Activated naive CD8-positive, alpha-beta T cell treated with anti-CD3 and anti-CD28 coated beads for 36 hours (primary cell): ENCODE measurements around the gene MED25. TPM values are rescaled to one million over a fixed set of nuclear protein-coding genes. Genes with fewer than 3 reads are reported as not detected.
A peak's percentile ranks its signal among the peaks of the same experiment; 100 is the strongest.

Source experiments
- DNase-seq: peaks from one replicate; pipeline ENCODE4 v3.0.0; 2021
- H3K27ac Mint-ChIP-seq: one replicate; pipeline ENCODE4 v1.8.0; 2022; ENCODE audit warnings: mild to moderate bottlenecking, moderate library complexity, mixed read lengths
- H3K27me3 Mint-ChIP-seq: one replicate; pipeline ENCODE4 v1.8.0; 2022; ENCODE audit warnings: mild to moderate bottlenecking, mixed read lengths
- H3K36me3 Mint-ChIP-seq: one replicate; pipeline ENCODE4 v1.8.0; 2021; ENCODE audit warnings: mild to moderate bottlenecking, mixed read lengths
- H3K4me1 Mint-ChIP-seq: one replicate; pipeline ENCODE4 v1.8.0; 2021; ENCODE audit warnings: mixed read lengths
- H3K4me3 Mint-ChIP-seq: one replicate; pipeline ENCODE4 v1.8.0; 2022; ENCODE audit warnings: mild to moderate bottlenecking, moderate library complexity, mixed read lengths
- H3K9me3 Mint-ChIP-seq: one replicate; pipeline ENCODE4 v1.8.0; 2022; ENCODE audit warnings: mixed read lengths
- total RNA-seq, 2 experiments: library from RNA; stranded (reverse); gene quantifications; one replicate each; pipeline ENCODE4 v1.2.3, GENCODE V29; 2021

MED25 gene
- total RNA-seq, 2 experiments from 2014 or later, result 41.6 to 44.8 TPM

- no peaks in the 10 kb centered on the region for H3K36me3 Mint-ChIP-seq
- no peak overlapping the region for H3K27ac Mint-ChIP-seq
- H3K4me1 Mint-ChIP-seq, result peaks cover 24% of the 10 kb centered on the region
Measured at GRCh38 chr19:49873129-49873521, 55.0 kb downstream of the MED25 start.

DNA sequence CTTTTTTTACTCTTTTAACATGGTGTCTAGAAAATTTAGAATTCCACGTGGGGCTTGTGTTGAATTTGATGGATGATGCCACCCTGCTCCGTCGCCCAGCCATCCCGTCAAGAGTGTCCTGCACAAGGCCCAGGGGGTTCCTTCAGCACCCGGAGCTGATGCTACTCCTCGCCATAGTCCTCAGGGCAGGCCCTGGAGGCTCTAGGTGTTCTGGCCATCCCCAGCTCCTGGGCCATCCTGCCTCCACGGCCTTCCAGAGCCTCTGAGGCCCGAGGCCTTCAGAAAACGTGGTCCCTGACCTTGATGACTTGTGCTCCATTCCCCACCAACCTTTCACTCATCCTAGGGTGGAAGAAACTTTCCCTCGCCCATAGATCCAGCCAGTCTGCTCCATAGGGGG is 55.7 kb downstream of the MED25 start:
- Mint-ChIP-seq H3K4me1 (peaks cover 26% of the 10 kb centered on the region), H3K36me3 (peaks cover 2% of the 10 kb centered on the region), H3K4me3 (no peak overlapping the region), H3K9me3 (no peaks in the 10 kb centered on the region), H3K27ac (no peak overlapping the region), H3K27me3 (no peaks in the 10 kb centered on the region)
- no peak for DNase-seq

More at GRCh38 chr19:49873129-49873521, 55.0 kb downstream of the MED25 start:
- Mint-ChIP-seq H3K27me3 (no peaks in the 10 kb centered on the region), H3K9me3 (no peaks in the 10 kb centered on the region), H3K4me3 (no peak overlapping the region)
- no peak for DNase-seq

DNA sequence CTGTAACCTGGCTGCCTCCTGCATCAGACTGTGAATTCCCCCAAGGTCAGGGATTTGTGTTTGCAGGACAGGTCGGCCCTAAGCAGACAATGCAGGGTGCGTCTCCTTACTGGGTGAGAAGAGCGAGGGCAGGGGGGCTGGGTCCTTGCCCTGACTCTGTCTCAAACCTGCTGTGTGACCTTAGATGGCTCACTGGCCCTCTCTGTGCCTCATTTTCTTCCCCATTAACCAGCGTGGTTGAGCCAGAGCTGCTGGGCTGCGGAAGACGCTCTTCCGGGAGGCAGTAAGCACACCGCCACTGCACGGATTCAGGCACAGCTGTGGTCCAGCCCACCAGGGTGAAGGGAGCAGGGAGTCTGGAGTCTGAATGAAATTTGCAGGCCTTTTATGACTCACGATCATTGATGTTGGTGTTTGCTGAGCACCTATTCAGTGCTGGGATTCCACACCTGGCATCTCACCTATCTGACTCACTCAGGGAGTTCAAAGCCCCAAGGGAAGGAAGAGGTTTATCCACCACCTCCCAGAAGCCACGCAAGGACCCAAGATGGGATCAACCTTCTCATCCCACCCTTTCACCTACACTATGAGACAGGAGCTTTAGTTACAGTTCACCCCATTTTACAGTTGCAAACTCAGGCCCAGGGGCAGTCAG is 56.5 kb downstream of the MED25 start:
- no peak for DNase-seq
- Mint-ChIP-seq H3K4me3 (no peak overlapping the region), H3K36me3 (peaks cover 10% of the 10 kb centered on the region), H3K27ac (peak overlapping the region; percentile 50), H3K4me1 (peaks cover 32% of the 10 kb centered on the region), H3K27me3 (no peaks in the 10 kb centered on the region), H3K9me3 (no peaks in the 10 kb centered on the region)

DNA sequence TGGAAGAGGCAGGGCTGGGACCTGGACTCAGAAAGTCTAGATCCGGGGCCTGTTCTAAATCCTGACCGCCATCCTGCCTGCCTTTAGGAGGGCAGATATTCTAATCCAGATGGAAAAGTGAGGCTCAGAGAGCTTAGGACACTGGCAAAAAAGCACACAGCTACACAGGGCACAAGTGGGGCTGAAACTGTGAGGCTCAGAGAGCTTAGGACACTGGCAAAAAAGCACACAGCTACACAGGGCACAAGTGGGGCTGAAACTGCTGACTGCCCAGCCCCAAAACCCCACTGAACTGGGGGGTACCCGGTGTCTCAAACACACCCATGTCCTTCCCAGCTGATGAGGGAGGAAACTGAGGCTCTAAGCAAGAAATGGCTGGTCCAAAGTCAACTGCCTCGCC is 57.1 kb downstream of the MED25 start:
- H3K27me3 Mint-ChIP-seq, result no peaks in the 10 kb centered on the region
- peak overlapping the region; percentile 50 for H3K27ac Mint-ChIP-seq
- no peak overlapping the region for H3K4me3 Mint-ChIP-seq
- peaks cover 10% of the 10 kb centered on the region for H3K36me3 Mint-ChIP-seq
- peaks cover 31% of the 10 kb centered on the region for H3K4me1 Mint-ChIP-seq
- no peak for DNase-seq
- no peaks in the 10 kb centered on the region for H3K9me3 Mint-ChIP-seq

DNA sequence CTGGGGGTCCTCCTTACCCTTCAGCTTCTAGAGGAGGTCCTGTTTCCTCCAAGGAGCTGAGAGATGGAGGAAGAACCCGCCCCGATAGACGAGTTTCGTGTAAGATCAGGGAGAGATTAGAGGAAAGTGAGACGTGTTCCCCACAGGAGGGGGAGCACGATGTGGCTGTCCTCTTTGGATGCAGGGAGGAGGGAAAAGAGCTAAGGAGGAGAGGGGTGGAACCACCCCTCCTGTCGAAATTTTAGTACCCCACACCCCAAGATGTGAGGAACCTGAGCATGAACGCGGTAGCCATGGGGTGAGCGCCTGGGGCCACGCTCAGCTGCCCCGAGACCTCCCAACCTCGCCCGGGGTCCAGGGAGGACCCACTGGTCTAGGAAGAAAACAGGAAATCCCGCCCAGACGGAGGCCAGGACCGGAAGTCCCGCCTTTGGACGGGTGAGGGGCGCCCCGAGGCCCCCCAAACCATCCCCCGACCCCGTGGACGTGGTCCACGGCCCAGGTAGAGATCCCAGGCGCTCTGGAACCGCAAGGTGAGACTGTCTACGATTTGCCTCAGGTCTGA is 57.9 kb downstream of the MED25 start:
- H3K27ac Mint-ChIP-seq, result no peak overlapping the region
- H3K27me3 Mint-ChIP-seq, result no peaks in the 10 kb centered on the region
- H3K4me1 Mint-ChIP-seq, result peaks cover 27% of the 10 kb centered on the region
- no peaks in the 10 kb centered on the region for H3K9me3 Mint-ChIP-seq
- DNase-seq, result peak; percentile 57
- peaks cover 10% of the 10 kb centered on the region for H3K36me3 Mint-ChIP-seq
- no peak overlapping the region for H3K4me3 Mint-ChIP-seq

DNA sequence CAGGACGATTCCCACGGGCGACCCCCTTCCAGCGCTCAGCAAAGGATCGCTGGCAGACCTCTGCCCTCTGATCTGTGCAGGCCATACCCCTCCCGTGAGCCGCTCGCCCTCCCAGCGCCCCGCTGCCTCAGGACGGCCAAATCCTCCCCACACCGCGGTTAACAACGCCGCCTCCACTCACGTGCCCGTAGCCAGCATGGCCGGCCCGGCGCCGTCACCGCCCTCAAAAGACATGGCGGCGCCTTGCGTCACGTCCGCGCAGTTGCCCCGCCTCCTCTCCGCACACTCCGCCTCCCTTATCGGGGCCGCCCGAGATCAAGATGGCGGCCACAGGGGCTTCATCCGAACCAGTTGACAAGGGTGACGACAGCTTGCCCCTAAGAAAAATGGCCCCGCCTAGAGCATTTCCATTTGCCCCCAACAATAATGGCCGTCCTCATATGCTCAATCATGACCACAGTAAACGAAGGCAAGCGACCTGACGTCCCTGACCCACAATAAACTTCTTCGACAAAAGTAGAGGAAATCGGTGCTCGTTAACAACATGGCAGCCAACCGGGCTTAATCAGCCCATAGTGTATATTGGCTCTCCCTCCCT is 58.4 kb downstream of the MED25 start:
- Mint-ChIP-seq H3K9me3 (no peaks in the 10 kb centered on the region), H3K4me3 (no peak overlapping the region), H3K27me3 (no peaks in the 10 kb centered on the region), H3K36me3 (peaks cover 12% of the 10 kb centered on the region), H3K4me1 (peaks cover 27% of the 10 kb centered on the region), H3K27ac (no peak overlapping the region)
- DNase-seq, result peak; percentile 98

GRCh38 chr19:49877020-49877878 is 59.2 kb downstream of the MED25 start, which contains the start of the genes AKT1S1 and TBC1D17:
Gene AKT1S1, minus strand, starts transcription at chr19:49877355. Its CDS starts 4,060 bp downstream, at chr19:49873295.
Gene TBC1D17, plus strand, starts transcription at chr19:49877702. Its CDS starts 22 bp downstream, at chr19:49877724.
- Mint-ChIP-seq H3K9me3 (no peaks in the 10 kb centered on the region), H3K27ac (no peak within 1 kb of the TSS), H3K36me3 (peaks cover 18% of the 10 kb centered on the region), H3K4me3 (no peak within 1 kb of the TSS), H3K4me1 (peaks cover 22% of the 10 kb centered on the region), H3K27me3 (no peaks in the 10 kb centered on the region)
- peak; percentile 98 for DNase-seq

GRCh38 chr19:49877879-49878743 is 60.0 kb downstream of the MED25 start:
- no peaks in the 10 kb centered on the region for H3K27me3 Mint-ChIP-seq
- DNase-seq, result peak; percentile 99
- H3K27ac Mint-ChIP-seq, result no peak overlapping the region
- H3K4me3 Mint-ChIP-seq, result no peak overlapping the region
- H3K36me3 Mint-ChIP-seq, result peaks cover 19% of the 10 kb centered on the region
- peaks cover 21% of the 10 kb centered on the region for H3K4me1 Mint-ChIP-seq
- no peaks in the 10 kb centered on the region for H3K9me3 Mint-ChIP-seq

GRCh38 chr19:49878744-49879070 is 60.6 kb downstream of the MED25 start:
- no peak for DNase-seq
- no peaks in the 10 kb centered on the region for H3K9me3 Mint-ChIP-seq
- peaks cover 25% of the 10 kb centered on the region for H3K36me3 Mint-ChIP-seq
- peak overlapping the region; percentile 42 for H3K27ac Mint-ChIP-seq
- no peak overlapping the region for H3K4me3 Mint-ChIP-seq
- no peaks in the 10 kb centered on the region for H3K27me3 Mint-ChIP-seq
- H3K4me1 Mint-ChIP-seq, result peaks cover 21% of the 10 kb centered on the region

- peak overlapping the region; percentile 4 for H3K4me3 Mint-ChIP-seq
- peak overlapping the region; percentile 42 for H3K27ac Mint-ChIP-seq
- H3K4me1 Mint-ChIP-seq, result peaks cover 21% of the 10 kb centered on the region
- H3K27me3 Mint-ChIP-seq, result no peaks in the 10 kb centered on the region
- peaks cover 25% of the 10 kb centered on the region for H3K36me3 Mint-ChIP-seq
- no peak for DNase-seq
- H3K9me3 Mint-ChIP-seq, result no peaks in the 10 kb centered on the region
Measured at GRCh38 chr19:49879243-49879963, 61.3 kb downstream of the MED25 start.

DNA sequence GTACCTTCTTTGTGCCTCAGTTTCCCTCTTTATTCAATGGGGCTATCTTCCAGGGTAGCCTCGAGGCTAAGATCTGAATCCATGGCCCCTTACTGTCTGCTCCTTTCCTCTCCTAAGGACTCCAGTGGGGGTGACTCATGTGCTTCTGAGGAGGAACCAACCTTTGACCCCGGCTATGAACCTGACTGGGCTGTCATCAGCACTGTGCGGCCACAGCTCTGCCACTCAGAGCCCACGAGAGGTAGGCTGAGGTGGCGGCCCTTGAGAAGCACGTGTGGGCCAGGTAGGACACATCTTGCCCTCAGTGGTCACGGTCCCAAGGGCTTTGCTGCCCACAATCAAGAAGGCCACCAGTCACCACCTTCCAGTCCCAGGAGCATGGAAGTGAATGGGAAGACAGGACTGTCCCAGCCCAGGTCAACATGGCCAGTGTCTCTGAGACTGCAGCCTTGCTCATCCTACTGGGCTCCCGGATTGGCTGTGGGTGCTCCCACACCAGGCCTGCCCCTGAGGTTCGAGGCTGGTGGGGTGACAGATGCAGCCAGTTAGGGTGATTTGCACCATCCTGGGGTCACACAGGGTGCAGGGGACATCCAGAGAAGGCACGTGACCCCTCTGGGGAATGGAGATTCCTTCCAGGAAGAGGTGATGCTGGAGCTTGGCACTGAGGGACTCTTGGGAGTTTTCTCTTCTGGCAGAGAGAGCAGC is 62.2 kb downstream of the MED25 start:
- no peak for DNase-seq
- peaks cover 17% of the 10 kb centered on the region for H3K4me1 Mint-ChIP-seq
- H3K4me3 Mint-ChIP-seq, result no peak overlapping the region
- no peak overlapping the region for H3K27ac Mint-ChIP-seq
- no peaks in the 10 kb centered on the region for H3K27me3 Mint-ChIP-seq
- no peaks in the 10 kb centered on the region for H3K9me3 Mint-ChIP-seq
- peaks cover 28% of the 10 kb centered on the region for H3K36me3 Mint-ChIP-seq

DNA sequence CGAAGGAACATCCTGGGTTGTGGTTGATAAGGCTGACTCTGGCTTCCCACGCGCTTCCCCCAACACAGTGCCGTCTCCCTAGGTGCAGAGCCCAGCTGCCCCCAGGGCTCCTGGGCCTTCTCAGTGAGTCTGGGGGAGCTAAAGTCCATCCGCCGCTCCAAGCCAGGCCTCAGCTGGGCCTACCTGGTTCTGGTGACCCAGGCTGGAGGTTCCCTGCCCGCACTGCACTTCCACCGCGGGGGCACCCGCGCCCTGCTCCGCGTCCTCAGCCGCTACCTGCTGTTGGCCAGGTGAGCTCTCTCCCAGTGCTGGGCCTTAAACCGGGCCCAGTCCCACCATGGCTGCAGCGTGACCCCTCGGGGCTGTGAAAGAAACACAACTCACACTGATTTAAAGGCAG is 63.1 kb downstream of the MED25 start:
- H3K4me1 Mint-ChIP-seq, result peaks cover 15% of the 10 kb centered on the region
- H3K36me3 Mint-ChIP-seq, result peaks cover 28% of the 10 kb centered on the region
- H3K27me3 Mint-ChIP-seq, result no peaks in the 10 kb centered on the region
- H3K9me3 Mint-ChIP-seq, result no peaks in the 10 kb centered on the region
- H3K27ac Mint-ChIP-seq, result no peak overlapping the region
- H3K4me3 Mint-ChIP-seq, result no peak overlapping the region
- DNase-seq, result no peak

GRCh38 chr19:49881672-49882394 is 63.7 kb downstream of the MED25 start:
- Mint-ChIP-seq H3K9me3 (no peaks in the 10 kb centered on the region), H3K36me3 (peaks cover 28% of the 10 kb centered on the region), H3K27me3 (no peaks in the 10 kb centered on the region), H3K4me1 (peaks cover 16% of the 10 kb centered on the region), H3K4me3 (no peak overlapping the region), H3K27ac (no peak overlapping the region)
- no peak for DNase-seq
